ENCODE results near the gene EZR. TPM values are rescaled to one million over a fixed set of nuclear protein-coding genes. Genes with fewer than 3 reads are reported as not detected.

The EZR gene
- polyA plus RNA-seq, 2 of the 4 experiments (the other 2 are of a cell fraction): 219 to 254 TPM

DNA sequence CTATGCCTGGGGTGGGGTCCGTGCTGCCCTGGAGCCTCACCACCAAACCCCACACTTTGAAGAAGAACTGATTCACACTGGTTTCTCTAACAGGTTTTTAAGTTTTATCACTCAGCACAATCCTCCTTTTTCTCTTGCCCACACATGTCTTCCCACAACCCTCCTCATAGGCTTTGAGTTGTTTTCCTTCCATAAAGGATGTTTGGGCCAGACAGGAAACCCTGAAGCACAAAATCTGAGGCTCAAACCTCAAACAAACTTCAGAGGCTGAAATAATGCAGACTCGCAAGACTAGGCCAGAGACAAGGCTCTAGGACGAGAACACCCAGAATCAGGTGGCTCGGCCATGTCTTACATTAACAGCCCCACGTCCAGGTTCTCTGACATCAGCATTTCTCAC is 35.3 kb downstream of the EZR start:
- Histone ChIP-seq H3K27ac (peak overlapping the region in 1 of 2 experiments; percentile 5; a peak in 1 of 6 replicates), H3K4me2 (no peak overlapping the region), H3K4me3 (no peak overlapping the region), H3K4me1 (peaks cover 17% of the 10 kb centered on the region; the same call in 2 of the 3 replicates), H3K9me3 (no peaks in the 10 kb centered on the region)
- 96% methylated on average over 5 of the region's 5 CpGs for WGBS (ENCODE audit: missing lambda C conversion rate)
- TF ChIP-seq NFE2L2 (conservative IDR thresholded peaks at IDR 0.05; ENCODE audit: low read length): no peak
- TF ChIP-seq ZFP36 (IDR thresholded peaks at IDR 0.05; ENCODE audit: borderline replicate concordance, partially characterized antibody): no peak
- TF ChIP-seq, protein P1, sequence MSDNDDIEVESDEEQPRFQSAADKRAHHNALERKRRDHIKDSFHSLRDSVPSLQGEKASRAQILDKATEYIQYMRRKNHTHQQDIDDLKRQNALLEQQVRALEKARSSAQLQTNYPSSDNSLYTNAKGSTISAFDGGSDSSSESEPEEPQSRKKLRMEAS (IDR thresholded peaks at IDR 0.05): no peak
- TF ChIP-seq HDAC2 (IDR thresholded peaks at IDR 0.05): no peak
- no peak for TF ChIP-seq NPAS2 (CRISPR knock-in tag; IDR thresholded peaks at IDR 0.05; ENCODE audit: borderline replicate concordance)
- no peak for TF ChIP-seq SREBF2 (IDR thresholded peaks at IDR 0.05)
- ChIA-PET POLR2A (no interaction called here), CTCF (interaction anchor here (0.6 kb wide), 1 partner anchor 80 kb away, joined by 3 read pairs; no protein-coding TSS in a partner anchor)
- no peak for FAIRE-seq
- no peak for DNase-seq (ENCODE audit: low read depth in 1 of 2, low spot score in 1 of 2)
- ATAC-seq: no peak

DNA sequence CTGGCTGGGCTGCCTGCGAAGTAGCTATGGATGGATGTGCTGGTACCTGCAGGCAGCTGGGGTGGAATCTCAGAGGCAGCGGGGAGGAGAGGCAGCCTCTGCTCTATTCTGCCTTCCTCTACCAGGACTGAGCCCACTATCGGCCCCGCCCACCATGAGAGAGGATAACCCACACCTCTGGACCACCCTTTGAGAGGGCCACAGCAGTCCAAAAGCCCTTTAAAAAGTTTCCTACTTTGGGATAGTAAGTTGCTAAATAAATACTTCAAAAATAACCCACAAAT is 36.1 kb downstream of the EZR start:
- WGBS (ENCODE audit: missing lambda C conversion rate): 100% methylated on average over 2 of the region's 4 CpGs

DNA sequence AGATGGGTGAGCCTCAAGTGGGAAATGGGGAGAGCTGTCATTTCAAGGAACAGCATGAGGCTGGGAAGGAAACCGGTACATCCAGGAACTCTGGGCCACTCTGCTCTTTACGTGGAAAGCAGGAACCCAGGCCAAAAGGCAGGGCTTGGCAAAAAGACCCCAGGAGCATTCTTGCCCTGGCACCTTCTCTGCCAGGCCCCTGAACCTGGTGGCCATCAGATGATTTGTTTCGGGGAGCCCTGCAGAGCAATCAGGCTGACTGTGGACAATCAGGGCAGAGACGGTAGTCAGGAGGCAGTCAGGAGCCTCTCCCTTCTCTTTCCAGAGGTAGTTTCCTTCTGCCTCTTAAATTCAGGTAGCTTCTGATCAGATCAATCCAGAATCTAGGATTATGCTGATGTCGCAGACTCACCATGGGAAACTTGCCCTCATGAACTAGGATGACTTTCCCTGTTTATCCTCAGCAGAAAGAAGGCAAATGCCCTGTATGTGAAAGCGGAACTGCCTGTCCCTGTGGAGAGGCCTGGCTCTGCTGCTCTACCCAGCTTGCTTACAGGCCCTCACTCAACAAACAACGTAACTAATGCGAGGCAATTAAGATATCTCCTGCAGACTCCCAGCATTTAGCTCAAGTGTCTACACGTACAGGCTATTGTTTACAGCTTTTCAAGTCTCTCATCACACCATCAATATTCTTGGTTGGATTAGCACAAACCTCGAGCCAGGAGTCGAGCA is 36.6 kb downstream of the EZR start:
- H3K9me3 ChIP-seq: no peaks in the 10 kb centered on the region
- ATAC-seq: no peak
- no peak for FAIRE-seq
- ChIA-PET CTCF (interaction anchor here (0.8 to 1.2 kb wide), 3 partner anchors 14 to 176 kb away, joined by 3 read pairs; no protein-coding TSS in a partner anchor), POLR2A (no interaction called here)
- whole genome bisulfite sequencing (ENCODE audit: missing lambda C conversion rate): 91% methylated on average over 11 of the region's 11 CpGs
- no peak overlapping the region for H3K4me2 ChIP-seq
- no peak overlapping the region for H3K27ac ChIP-seq
- DNase-seq (ENCODE audit: low read depth in 1 of 2, low spot score in 1 of 2): no peak
- H3K4me3 ChIP-seq: no peak overlapping the region
- peaks cover 16% of the 10 kb centered on the region; the same call in 2 of the 3 replicates for H3K4me1 ChIP-seq
- TF ChIP-seq CBX2 (IDR thresholded peaks at IDR 0.05; ENCODE audit: borderline replicate concordance, low read depth) (no peak), RFX5 (IDR thresholded peaks at IDR 0.05) (no peak), ZNF302 (CRISPR knock-in tag; IDR thresholded peaks at IDR 0.05) (no peak), NPAS2 (CRISPR knock-in tag; IDR thresholded peaks at IDR 0.05; ENCODE audit: borderline replicate concordance) (no peak), RCOR1 (IDR thresholded peaks at IDR 0.05; ENCODE audit: low read depth, low read length) (no peak), ESRRA (IDR thresholded peaks at IDR 0.05; ENCODE audit: borderline replicate concordance, low read length) (no peak), FOSL2 (IDR thresholded peaks at IDR 0.05) (no peak), FOSL2 (CRISPR knock-in tag; IDR thresholded peaks at IDR 0.05) (no peak), EHMT2 (IDR thresholded peaks at IDR 0.05; ENCODE audit: low read depth) (no peak), JUNB (IDR thresholded peaks at IDR 0.05) (no peak)
- TF ChIP-seq, protein P1 (IDR thresholded peaks at IDR 0.05): no peak
- TF ChIP-seq, protein P2, sequence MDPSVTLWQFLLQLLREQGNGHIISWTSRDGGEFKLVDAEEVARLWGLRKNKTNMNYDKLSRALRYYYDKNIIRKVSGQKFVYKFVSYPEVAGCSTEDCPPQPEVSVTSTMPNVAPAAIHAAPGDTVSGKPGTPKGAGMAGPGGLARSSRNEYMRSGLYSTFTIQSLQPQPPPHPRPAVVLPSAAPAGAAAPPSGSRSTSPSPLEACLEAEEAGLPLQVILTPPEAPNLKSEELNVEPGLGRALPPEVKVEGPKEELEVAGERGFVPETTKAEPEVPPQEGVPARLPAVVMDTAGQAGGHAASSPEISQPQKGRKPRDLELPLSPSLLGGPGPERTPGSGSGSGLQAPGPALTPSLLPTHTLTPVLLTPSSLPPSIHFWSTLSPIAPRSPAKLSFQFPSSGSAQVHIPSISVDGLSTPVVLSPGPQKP (IDR thresholded peaks at IDR 0.05; ENCODE audit: low read depth, low read length): no peak

More for the DNA sequence above, 36.1 kb downstream of the EZR start:
- H3K4me3 ChIP-seq: no peak overlapping the region
- no peaks in the 10 kb centered on the region for H3K9me3 ChIP-seq
- ChIA-PET POLR2A (no interaction called here), CTCF (interaction anchor here (1.0 to 1.2 kb wide), 2 partner anchors 29 to 176 kb away, joined by 3 read pairs; no protein-coding TSS in a partner anchor)
- peaks cover 17% of the 10 kb centered on the region; the same call in 2 of the 3 replicates for H3K4me1 ChIP-seq
- H3K4me2 ChIP-seq: no peak overlapping the region
- ATAC-seq: no peak; a peak in 1 of 6 replicates
- FAIRE-seq: no peak
- no peak for DNase-seq (ENCODE audit: low read depth in 1 of 2, low spot score in 1 of 2)
- no peak overlapping the region for H3K27ac ChIP-seq
- no peak for TF ChIP-seq TP53 (CRISPR knock-in tag; IDR thresholded peaks at IDR 0.05)
- TF ChIP-seq HOXA7 (CRISPR knock-in tag; IDR thresholded peaks at IDR 0.05): no peak
- TF ChIP-seq, protein P3, sequence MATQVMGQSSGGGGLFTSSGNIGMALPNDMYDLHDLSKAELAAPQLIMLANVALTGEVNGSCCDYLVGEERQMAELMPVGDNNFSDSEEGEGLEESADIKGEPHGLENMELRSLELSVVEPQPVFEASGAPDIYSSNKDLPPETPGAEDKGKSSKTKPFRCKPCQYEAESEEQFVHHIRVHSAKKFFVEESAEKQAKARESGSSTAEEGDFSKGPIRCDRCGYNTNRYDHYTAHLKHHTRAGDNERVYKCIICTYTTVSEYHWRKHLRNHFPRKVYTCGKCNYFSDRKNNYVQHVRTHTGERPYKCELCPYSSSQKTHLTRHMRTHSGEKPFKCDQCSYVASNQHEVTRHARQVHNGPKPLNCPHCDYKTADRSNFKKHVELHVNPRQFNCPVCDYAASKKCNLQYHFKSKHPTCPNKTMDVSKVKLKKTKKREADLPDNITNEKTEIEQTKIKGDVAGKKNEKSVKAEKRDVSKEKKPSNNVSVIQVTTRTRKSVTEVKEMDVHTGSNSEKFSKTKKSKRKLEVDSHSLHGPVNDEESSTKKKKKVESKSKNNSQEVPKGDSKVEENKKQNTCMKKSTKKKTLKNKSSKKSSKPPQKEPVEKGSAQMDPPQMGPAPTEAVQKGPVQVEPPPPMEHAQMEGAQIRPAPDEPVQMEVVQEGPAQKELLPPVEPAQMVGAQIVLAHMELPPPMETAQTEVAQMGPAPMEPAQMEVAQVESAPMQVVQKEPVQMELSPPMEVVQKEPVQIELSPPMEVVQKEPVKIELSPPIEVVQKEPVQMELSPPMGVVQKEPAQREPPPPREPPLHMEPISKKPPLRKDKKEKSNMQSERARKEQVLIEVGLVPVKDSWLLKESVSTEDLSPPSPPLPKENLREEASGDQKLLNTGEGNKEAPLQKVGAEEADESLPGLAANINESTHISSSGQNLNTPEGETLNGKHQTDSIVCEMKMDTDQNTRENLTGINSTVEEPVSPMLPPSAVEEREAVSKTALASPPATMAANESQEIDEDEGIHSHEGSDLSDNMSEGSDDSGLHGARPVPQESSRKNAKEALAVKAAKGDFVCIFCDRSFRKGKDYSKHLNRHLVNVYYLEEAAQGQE (IDR thresholded peaks at IDR 0.05): no peak
- TF ChIP-seq, protein P2 (IDR thresholded peaks at IDR 0.05; ENCODE audit: low read depth, low read length): no peak
- no peak for TF ChIP-seq CEBPB (IDR thresholded peaks at IDR 0.05)
- no peak for TF ChIP-seq MYC (IDR thresholded peaks at IDR 0.05; ENCODE audit: borderline replicate concordance, low read length)
- no peak for TF ChIP-seq HEYL (CRISPR knock-in tag; IDR thresholded peaks at IDR 0.05)
- TF ChIP-seq CHD2 (IDR thresholded peaks at IDR 0.05; ENCODE audit: low read length, partially characterized antibody): no peak
- TF ChIP-seq EHF (CRISPR knock-in tag; IDR thresholded peaks at IDR 0.05): no peak
- TF ChIP-seq FOSB (CRISPR knock-in tag; IDR thresholded peaks at IDR 0.05): no peak

Data from A549 (cell line).